ENCODE results near the gene PACS2. TPM values are rescaled to one million over a fixed set of nuclear protein-coding genes. Genes with fewer than 3 reads are reported as not detected.

PACS2 gene
- total and polyA plus RNA-seq, 4 donors, result 69.2 to 177 (median 123) TPM

- peaks cover 21% of the 10 kb centered on the region for H3K36me3 ChIP-seq (ENCODE audit: control insufficient read depth, insufficient read depth, low read length)
- H3K4me3 ChIP-seq (ENCODE audit: low read depth, low read length), result no peak overlapping the region
- no peak for DNase-seq (ENCODE audit: low read depth in 4 of 6, low spot score in 6 of 6)
- H3K9me3 ChIP-seq (ENCODE audit: control insufficient read depth, insufficient read depth, low read length), result no peaks in the 10 kb centered on the region
- H3K4me1 ChIP-seq (ENCODE audit: control insufficient read depth, insufficient read depth, low read length), result peaks cover 68% of the 10 kb centered on the region
- H3K27ac ChIP-seq (ENCODE audit: low read depth, low read length), result no peak overlapping the region
- WGBS (ENCODE audit: insufficient coverage), result 96% methylated on average over 4 of the region's 11 CpGs
- H3K27me3 ChIP-seq (ENCODE audit: control insufficient read depth, insufficient read depth, low read length), result peaks cover 4% of the 10 kb centered on the region
These were observed 102.1 kb downstream of the PACS2 start for GRCh38 chr14:105416671-105417070.

GRCh38 chr14:105417690-105418121 is 103.2 kb downstream of the PACS2 start:
- Histone ChIP-seq H3K36me3 (ENCODE audit: control insufficient read depth, insufficient read depth, low read length) (peaks cover 28% of the 10 kb centered on the region), H3K27ac (ENCODE audit: low read depth, low read length) (no peak overlapping the region), H3K27me3 (ENCODE audit: control insufficient read depth, insufficient read depth, low read length) (no peaks in the 10 kb centered on the region), H3K9me3 (ENCODE audit: control insufficient read depth, insufficient read depth, low read length) (no peaks in the 10 kb centered on the region), H3K4me3 (ENCODE audit: low read depth, low read length) (no peak overlapping the region), H3K4me1 (ENCODE audit: control insufficient read depth, insufficient read depth, low read length) (peaks cover 70% of the 10 kb centered on the region)
- 71% methylated on average over 1 of the region's 3 CpGs for WGBS (ENCODE audit: insufficient coverage)
- no peak for DNase-seq (ENCODE audit: low read depth in 4 of 6, low spot score in 6 of 6)

- Histone ChIP-seq H3K36me3 (ENCODE audit: control insufficient read depth, insufficient read depth, low read length) (peaks cover 37% of the 10 kb centered on the region), H3K9me3 (ENCODE audit: control insufficient read depth, insufficient read depth, low read length) (no peaks in the 10 kb centered on the region), H3K27ac (ENCODE audit: low read depth, low read length) (no peak overlapping the region), H3K4me3 (ENCODE audit: low read depth, low read length) (peak overlapping the region; percentile 67), H3K4me1 (ENCODE audit: control insufficient read depth, insufficient read depth, low read length) (peaks cover 67% of the 10 kb centered on the region), H3K27me3 (ENCODE audit: control insufficient read depth, insufficient read depth, low read length) (no peaks in the 10 kb centered on the region)
- DNase-seq (ENCODE audit: low read depth in 4 of 6, low spot score in 6 of 6), result no peak
- 66% methylated on average over 18 of the region's 19 CpGs for WGBS (ENCODE audit: insufficient coverage)
These were observed 104.0 kb downstream of the PACS2 start for GRCh38 chr14:105418269-105419194.

GRCh38 chr14:105419195-105420091 is 104.9 kb downstream of the PACS2 start, which contains the start of gene MTA1:
TSS of gene MTA1 (plus strand) at chr14:105419827. CDS start at chr14:105420036, 209 bp downstream.
- Histone ChIP-seq H3K27me3 (ENCODE audit: control insufficient read depth, insufficient read depth, low read length) (no peaks in the 10 kb centered on the region), H3K27ac (ENCODE audit: low read depth, low read length) (peak within 1 kb of the TSS; percentile 42), H3K4me3 (ENCODE audit: low read depth, low read length) (peak within 1 kb of the TSS; percentile 67), H3K36me3 (ENCODE audit: control insufficient read depth, insufficient read depth, low read length) (peaks cover 44% of the 10 kb centered on the region), H3K4me1 (ENCODE audit: control insufficient read depth, insufficient read depth, low read length) (peaks cover 58% of the 10 kb centered on the region), H3K9me3 (ENCODE audit: control insufficient read depth, insufficient read depth, low read length) (no peaks in the 10 kb centered on the region)
- DNase-seq (ENCODE audit: low read depth in 4 of 6, low spot score in 6 of 6), result peak in 2 of 6 donors; percentile 77 to 80
- 3% methylated on average over 88 of the region's 96 CpGs for WGBS (ENCODE audit: insufficient coverage)

GRCh38 chr14:105420101-105420973 is 105.8 kb downstream of the PACS2 start:
- H3K27ac ChIP-seq (ENCODE audit: low read depth, low read length), result peak overlapping the region; percentile 15
- no peak for DNase-seq (ENCODE audit: low read depth in 4 of 6, low spot score in 6 of 6)
- peaks cover 53% of the 10 kb centered on the region for H3K36me3 ChIP-seq (ENCODE audit: control insufficient read depth, insufficient read depth, low read length)
- H3K4me3 ChIP-seq (ENCODE audit: low read depth, low read length), result peak overlapping the region; percentile 63
- H3K27me3 ChIP-seq (ENCODE audit: control insufficient read depth, insufficient read depth, low read length), result no peaks in the 10 kb centered on the region
- peaks cover 52% of the 10 kb centered on the region for H3K4me1 ChIP-seq (ENCODE audit: control insufficient read depth, insufficient read depth, low read length)
- H3K9me3 ChIP-seq (ENCODE audit: control insufficient read depth, insufficient read depth, low read length), result no peaks in the 10 kb centered on the region
- under 1% methylated on average over 45 of the region's 67 CpGs for WGBS (ENCODE audit: insufficient coverage)

- DNase-seq (ENCODE audit: low read depth in 4 of 6, low spot score in 6 of 6), result no peak
- WGBS (ENCODE audit: insufficient coverage), result 28% methylated on average over 19 of the region's 23 CpGs
- no peaks in the 10 kb centered on the region for H3K9me3 ChIP-seq (ENCODE audit: control insufficient read depth, insufficient read depth, low read length)
- peaks cover 46% of the 10 kb centered on the region for H3K4me1 ChIP-seq (ENCODE audit: control insufficient read depth, insufficient read depth, low read length)
- peak overlapping the region; percentile 15 for H3K27ac ChIP-seq (ENCODE audit: low read depth, low read length)
- no peaks in the 10 kb centered on the region for H3K27me3 ChIP-seq (ENCODE audit: control insufficient read depth, insufficient read depth, low read length)
- peaks cover 60% of the 10 kb centered on the region for H3K36me3 ChIP-seq (ENCODE audit: control insufficient read depth, insufficient read depth, low read length)
- peak overlapping the region; percentile 63 for H3K4me3 ChIP-seq (ENCODE audit: low read depth, low read length)
These were observed 106.6 kb downstream of the PACS2 start for GRCh38 chr14:105420974-105421674.

GRCh38 chr14:105421723-105422615 is 107.4 kb downstream of the PACS2 start:
- Histone ChIP-seq H3K4me1 (ENCODE audit: control insufficient read depth, insufficient read depth, low read length) (peaks cover 46% of the 10 kb centered on the region), H3K27ac (ENCODE audit: low read depth, low read length) (no peak overlapping the region), H3K4me3 (ENCODE audit: low read depth, low read length) (no peak overlapping the region), H3K36me3 (ENCODE audit: control insufficient read depth, insufficient read depth, low read length) (peaks cover 69% of the 10 kb centered on the region), H3K9me3 (ENCODE audit: control insufficient read depth, insufficient read depth, low read length) (no peaks in the 10 kb centered on the region), H3K27me3 (ENCODE audit: control insufficient read depth, insufficient read depth, low read length) (no peaks in the 10 kb centered on the region)
- WGBS (ENCODE audit: insufficient coverage), result 81% methylated on average over 27 of the region's 32 CpGs
- DNase-seq (ENCODE audit: low read depth in 4 of 6, low spot score in 6 of 6), result no peak
